ENCODE measurements around the gene FLAD1. TPM values are rescaled to one million over a fixed set of nuclear protein-coding genes. Genes with fewer than 3 reads are reported as not detected.

The FLAD1 gene
- total RNA-seq, 1 experiment from 2014 or later, result 58.4 TPM

DNA sequence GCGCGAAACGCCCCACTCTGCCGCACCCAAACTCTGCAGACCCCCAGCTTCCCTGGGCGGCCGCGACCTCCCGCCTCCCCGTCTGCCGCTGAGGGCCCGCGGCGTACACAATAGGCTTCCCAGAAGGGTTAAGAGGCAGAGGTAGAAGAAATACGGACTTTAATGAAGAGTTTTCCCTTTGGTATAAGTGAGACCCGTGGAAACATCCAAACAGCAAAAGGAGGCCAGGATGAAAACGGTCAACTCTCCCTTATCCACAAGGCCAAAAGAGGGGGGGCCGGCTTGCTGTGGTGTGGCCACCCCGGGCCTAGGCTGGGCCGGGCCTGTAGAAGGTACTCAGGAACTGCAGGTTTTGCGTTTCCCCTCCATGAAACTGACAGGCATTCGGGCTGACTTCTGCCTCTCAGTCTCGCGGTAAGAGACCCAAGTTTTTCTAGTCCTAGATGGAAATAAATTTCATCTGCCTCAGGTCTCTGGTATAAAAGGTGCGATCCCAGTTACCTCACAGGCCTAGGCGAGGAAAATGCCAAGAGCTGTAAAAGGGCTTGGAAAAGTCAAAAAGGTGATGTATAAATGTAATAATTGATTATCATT is 20.9 kb upstream of the FLAD1 start:
- CTCF ChIA-PET, result interaction anchor here (1.6 to 2.5 kb wide), 2 partner anchors 8 to 37 kb away, joined by 10 to 15 read pairs; partner anchors contain the start of gene SHC1

More for the DNA sequence above, 20.9 kb upstream of the FLAD1 start:
- no peak for DNase-seq (ENCODE audit: low read depth, low spot score)
- Histone ChIP-seq H3K36me3 (ENCODE audit: control insufficient read depth in 1 of 2, insufficient read depth in 2 of 2, low read length in 2 of 2) (peaks cover 22 to 48% of the 10 kb centered on the region in 2 experiments; a peak in 3 of 4 replicates), H3K27ac (ENCODE audit: low read depth, low read length) (peak overlapping the region; percentile 92), H3K27me3 (ENCODE audit: insufficient read depth, low read length) (no peaks in the 10 kb centered on the region), H3K4me1 (ENCODE audit: control insufficient read depth in 1 of 2, insufficient read depth in 2 of 2, low read length in 2 of 2) (peaks cover 17 to 43% of the 10 kb centered on the region in 2 experiments), H4K20me1 (ENCODE audit: insufficient read depth) (no peaks in the 10 kb centered on the region), H2AFZ (ENCODE audit: low read depth, low read length, poor library complexity, severe bottlenecking) (no peak overlapping the region), H3K4me3 (replicated peaks in 1 of 2; ENCODE audit: low read depth in 1 of 2, low read length in 2 of 2) (peak overlapping the region; percentile 64 to 80), H3K79me2 (ENCODE audit: insufficient read depth, low read length) (peaks cover 32% of the 10 kb centered on the region), H3K9me3 (ENCODE audit: control insufficient read depth in 1 of 2, insufficient read depth in 1 of 2, low read depth in 1 of 2, low read length in 2 of 2) (no peaks in the 10 kb centered on the region), H3K9ac (ENCODE audit: low read length) (peak overlapping the region; percentile 78), H3K4me2 (ENCODE audit: low read length) (peak overlapping the region; percentile 82), H3K9me2 (ENCODE audit: insufficient read depth) (no peaks in the 10 kb centered on the region)
- ChIA-PET RAD21 (ENCODE audit: low non-redundant PET in 1 of 2, low total read pairs in 2 of 2, uncharacterized antibody in 2 of 2, unreplicated experiment in 2 of 2) (no interaction called here), POLR2A (interaction anchor here (1.0 to 2.4 kb wide), 3 partner anchors 10 to 31 kb away, joined by 3 to 38 read pairs (median 3); partner anchors contain the start of genes CKS1B, LENEP and SHC1)
- peak; percentile 35 for ATAC-seq
- intact Hi-C loops (cut with micrococcal nuclease), result loop anchor here (5.0 kb wide), 1 partner anchor 35 kb away; no protein-coding TSS in a partner anchor
- BruUV-seq (replicated peaks), result TSS peak; percentile 79
- TF ChIP-seq ZFX (IDR thresholded peaks at IDR 0.05) (peak; percentile 87), CEBPB (IDR thresholded peaks at IDR 0.05; ENCODE audit: low read depth) (no peak), ATF3 (IDR thresholded peaks at IDR 0.05) (no peak), ZNF274 (IDR thresholded peaks at IDR 0.05; ENCODE audit: low read depth, low read length) (no peak), EZH2 (IDR thresholded peaks at IDR 0.05) (no peak), FOSL1 (IDR thresholded peaks at IDR 0.05; ENCODE audit: low read depth) (no peak), SP1 (IDR thresholded peaks at IDR 0.05; ENCODE audit: low read depth) (no peak), POLR2AphosphoS5 (IDR thresholded peaks at IDR 0.05; ENCODE audit: low read depth, low read length) (peak; percentile 32), ZBTB33 (IDR thresholded peaks at IDR 0.05; ENCODE audit: extremely low read depth, insufficient replicate concordance, low read length) (no peak), JUND (IDR thresholded peaks at IDR 0.05) (no peak; the same call in 1 of the 2 replicates), POLR2A (IDR thresholded peaks at IDR 0.05; ENCODE audit: borderline replicate concordance, extremely low read depth, insufficient read depth, insufficient read length) (no peak), RAD21 (IDR thresholded peaks at IDR 0.05; ENCODE audit: low read depth) (no peak), YY1 (IDR thresholded peaks at IDR 0.05; ENCODE audit: extremely low read depth, insufficient replicate concordance, low read depth, low read length) (no peak), EGR1 (IDR thresholded peaks at IDR 0.05; ENCODE audit: low read depth) (no peak), ELF1 (IDR thresholded peaks at IDR 0.05; ENCODE audit: borderline replicate concordance, low read depth) (no peak)
- TF ChIP-seq, protein P1, sequence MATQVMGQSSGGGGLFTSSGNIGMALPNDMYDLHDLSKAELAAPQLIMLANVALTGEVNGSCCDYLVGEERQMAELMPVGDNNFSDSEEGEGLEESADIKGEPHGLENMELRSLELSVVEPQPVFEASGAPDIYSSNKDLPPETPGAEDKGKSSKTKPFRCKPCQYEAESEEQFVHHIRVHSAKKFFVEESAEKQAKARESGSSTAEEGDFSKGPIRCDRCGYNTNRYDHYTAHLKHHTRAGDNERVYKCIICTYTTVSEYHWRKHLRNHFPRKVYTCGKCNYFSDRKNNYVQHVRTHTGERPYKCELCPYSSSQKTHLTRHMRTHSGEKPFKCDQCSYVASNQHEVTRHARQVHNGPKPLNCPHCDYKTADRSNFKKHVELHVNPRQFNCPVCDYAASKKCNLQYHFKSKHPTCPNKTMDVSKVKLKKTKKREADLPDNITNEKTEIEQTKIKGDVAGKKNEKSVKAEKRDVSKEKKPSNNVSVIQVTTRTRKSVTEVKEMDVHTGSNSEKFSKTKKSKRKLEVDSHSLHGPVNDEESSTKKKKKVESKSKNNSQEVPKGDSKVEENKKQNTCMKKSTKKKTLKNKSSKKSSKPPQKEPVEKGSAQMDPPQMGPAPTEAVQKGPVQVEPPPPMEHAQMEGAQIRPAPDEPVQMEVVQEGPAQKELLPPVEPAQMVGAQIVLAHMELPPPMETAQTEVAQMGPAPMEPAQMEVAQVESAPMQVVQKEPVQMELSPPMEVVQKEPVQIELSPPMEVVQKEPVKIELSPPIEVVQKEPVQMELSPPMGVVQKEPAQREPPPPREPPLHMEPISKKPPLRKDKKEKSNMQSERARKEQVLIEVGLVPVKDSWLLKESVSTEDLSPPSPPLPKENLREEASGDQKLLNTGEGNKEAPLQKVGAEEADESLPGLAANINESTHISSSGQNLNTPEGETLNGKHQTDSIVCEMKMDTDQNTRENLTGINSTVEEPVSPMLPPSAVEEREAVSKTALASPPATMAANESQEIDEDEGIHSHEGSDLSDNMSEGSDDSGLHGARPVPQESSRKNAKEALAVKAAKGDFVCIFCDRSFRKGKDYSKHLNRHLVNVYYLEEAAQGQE (IDR thresholded peaks at IDR 0.05; ENCODE audit: low read depth), result no peak

Measured in HCT116 (cell line).